PC-9 (cell line): ENCODE measurements around the gene HLA-DOB. TPM values are rescaled to one million over a fixed set of nuclear protein-coding genes. Genes with fewer than 3 reads are reported as not detected.

Source experiments
- BruUV-seq: library from RNA; stranded (reverse); fragments of 400-500 nt; replicated peaks from 2 replicates; lab custom pipeline; 2021; lab: Mats Ljungman, UMichigan
- CTCF ChIA-PET: fragments of 300-600 bp; sonication (Branson Sonifier 250); formaldehyde crosslinking; loops from one replicate; lab custom pipeline; 2022; ENCODE audit warnings: antibody characterized with exemption; lab: Charles Lee
- POLR2A ChIA-PET: fragments of 300-600 bp; sonication (Branson Sonifier 250); formaldehyde crosslinking; loops from one replicate; lab custom pipeline; 2022; ENCODE audit warnings: antibody characterized with exemption; ENCODE audit not compliant: unreplicated experiment; lab: Charles Lee
- DNase-seq, 2 experiments: peaks; one replicate each; pipeline versions ENCODE4 v3.0.0 to v3.0.0-alpha.2; 2015 to 2022; ENCODE audit warnings: mixed read lengths in 1 of 2
- H2AFZ ChIP-seq: fragments of 200-600 bp; sonication (generic); 2 replicates; pipeline ENCODE4 v1.8.1; 2017; ENCODE audit warnings: antibody characterized with exemption
- H3F3A ChIP-seq: fragments of 200-600 bp; sonication (generic); 2 replicates; pipeline ENCODE4 v1.8.1; 2017; ENCODE audit warnings: antibody characterized with exemption, mild to moderate bottlenecking, low read depth; ENCODE audit not compliant: insufficient read depth
- H3K27ac ChIP-seq: fragments of 200-600 bp; sonication (generic); 2 replicates; pipeline ENCODE4 v1.6.1; 2016; ENCODE audit warnings: mixed run types
- H3K27me3 ChIP-seq: fragments of 200-600 bp; sonication (generic); 2 replicates; pipeline ENCODE4 v1.6.1; 2016; ENCODE audit warnings: low read depth, mixed run types; ENCODE audit not compliant: insufficient read depth
- H3K36me3 ChIP-seq: fragments of 200-600 bp; sonication (generic); 2 replicates; pipeline ENCODE4 v1.6.1; 2016; ENCODE audit warnings: low read depth, mixed run types
- H3K4me1 ChIP-seq: fragments of 200-600 bp; sonication (generic); replicated peaks from 2 replicates; pipeline ENCODE4 v1.6.1; 2016; ENCODE audit warnings: mixed run types; ENCODE audit not compliant: insufficient read depth
- H3K4me2 ChIP-seq: fragments of 200-600 bp; sonication (generic); 2 replicates; pipeline ENCODE4 v1.6.1; 2017; ENCODE audit warnings: mixed run types
- H3K4me3 ChIP-seq: fragments of 200-600 bp; sonication (generic); 2 replicates; pipeline ENCODE4 v1.6.1; 2016; ENCODE audit warnings: mixed run types
- H3K79me2 ChIP-seq: fragments of 200-600 bp; sonication (generic); 2 replicates; pipeline ENCODE4 v1.6.1; 2017; ENCODE audit warnings: low read depth, mixed run types
- H3K9me2 ChIP-seq: fragments of 200-600 bp; sonication (generic); 2 replicates; pipeline ENCODE4 v1.8.1; 2017; ENCODE audit warnings: mild to moderate bottlenecking; ENCODE audit not compliant: insufficient read depth
- H3K9me3 ChIP-seq: fragments of 200-600 bp; sonication (generic); 2 replicates; pipeline ENCODE4 v1.8.1; 2016; ENCODE audit warnings: low read depth; ENCODE audit not compliant: insufficient read depth
- H4K20me1 ChIP-seq: fragments of 200-600 bp; sonication (generic); 2 replicates; pipeline ENCODE4 v1.8.1; 2017; ENCODE audit not compliant: insufficient read depth
- EZH2 ChIP-seq: fragments of 200-600 bp; sonication (generic); IDR thresholded peaks from 2 replicates; pipeline ENCODE4 v1.8.0; 2017; ENCODE audit warnings: antibody characterized with exemption, low read depth
- intact Hi-C: fragments of 100-400 bp; cut with micrococcal nuclease; formaldehyde crosslinking; loops from one replicate; pipeline ENCODE4 v1.10.0; 2022; ENCODE audit not compliant: unreplicated experiment
- total RNA-seq: library from RNA; stranded (reverse); gene quantifications from 2 replicates; pipeline ENCODE4 v1.2.3, GENCODE V29; 2021
- TF ChIP-seq, protein P1 (sequence below): fragments of 200-600 bp; sonication (generic); conservative IDR thresholded peaks from 2 replicates; pipeline ENCODE4 v1.6.1; 2017; ENCODE audit warnings: mixed run types, antibody characterized with exemption, mild to moderate bottlenecking, moderate library complexity

HLA-DOB gene
- total RNA-seq, 1 experiment from 2014 or later: 3.4 TPM

- Histone ChIP-seq H3K4me3 (no peak overlapping the region), H3K4me1 (no peaks in the 10 kb centered on the region), H3K9me3 (no peaks in the 10 kb centered on the region), H2AFZ (no peak overlapping the region), H3K9me2 (no peaks in the 10 kb centered on the region), H4K20me1 (no peaks in the 10 kb centered on the region), H3K27me3 (no peaks in the 10 kb centered on the region), H3K36me3 (no peaks in the 10 kb centered on the region), H3K27ac (no peak overlapping the region), H3K4me2 (no peak overlapping the region), H3K79me2 (no peaks in the 10 kb centered on the region), H3F3A (peaks cover 5% of the 10 kb centered on the region; the same call in 1 of the 2 replicates)
- ChIA-PET POLR2A (no interaction called here), CTCF (no interaction called here)
- BruUV-seq: no TSS peak
- no peak for DNase-seq
- TF ChIP-seq, protein P1, sequence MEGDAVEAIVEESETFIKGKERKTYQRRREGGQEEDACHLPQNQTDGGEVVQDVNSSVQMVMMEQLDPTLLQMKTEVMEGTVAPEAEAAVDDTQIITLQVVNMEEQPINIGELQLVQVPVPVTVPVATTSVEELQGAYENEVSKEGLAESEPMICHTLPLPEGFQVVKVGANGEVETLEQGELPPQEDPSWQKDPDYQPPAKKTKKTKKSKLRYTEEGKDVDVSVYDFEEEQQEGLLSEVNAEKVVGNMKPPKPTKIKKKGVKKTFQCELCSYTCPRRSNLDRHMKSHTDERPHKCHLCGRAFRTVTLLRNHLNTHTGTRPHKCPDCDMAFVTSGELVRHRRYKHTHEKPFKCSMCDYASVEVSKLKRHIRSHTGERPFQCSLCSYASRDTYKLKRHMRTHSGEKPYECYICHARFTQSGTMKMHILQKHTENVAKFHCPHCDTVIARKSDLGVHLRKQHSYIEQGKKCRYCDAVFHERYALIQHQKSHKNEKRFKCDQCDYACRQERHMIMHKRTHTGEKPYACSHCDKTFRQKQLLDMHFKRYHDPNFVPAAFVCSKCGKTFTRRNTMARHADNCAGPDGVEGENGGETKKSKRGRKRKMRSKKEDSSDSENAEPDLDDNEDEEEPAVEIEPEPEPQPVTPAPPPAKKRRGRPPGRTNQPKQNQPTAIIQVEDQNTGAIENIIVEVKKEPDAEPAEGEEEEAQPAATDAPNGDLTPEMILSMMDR: no peak
- TF ChIP-seq EZH2: no peak
- intact Hi-C loops: no loop called here
These were observed 13.2 kb upstream of the HLA-DOB start for GRCh38 chr6:32830017-32830416.

- Histone ChIP-seq H3K27ac (no peak overlapping the region), H3K9me3 (no peaks in the 10 kb centered on the region), H3K79me2 (no peaks in the 10 kb centered on the region), H3F3A (peaks cover 5% of the 10 kb centered on the region; the same call in 1 of the 2 replicates), H3K4me1 (no peaks in the 10 kb centered on the region), H3K4me2 (no peak overlapping the region), H2AFZ (no peak overlapping the region), H3K9me2 (no peaks in the 10 kb centered on the region), H3K4me3 (no peak overlapping the region), H4K20me1 (no peaks in the 10 kb centered on the region), H3K36me3 (no peaks in the 10 kb centered on the region), H3K27me3 (no peaks in the 10 kb centered on the region)
- ChIA-PET CTCF (no interaction called here), POLR2A (no interaction called here)
- DNase-seq: no peak
- BruUV-seq: no TSS peak
- TF ChIP-seq, protein P1: no peak
- no peak for TF ChIP-seq EZH2
- intact Hi-C loops: no loop called here
These were observed 12.7 kb upstream of the HLA-DOB start for GRCh38 chr6:32829495-32829894.

GRCh38 chr6:32827025-32827424 lies 10.2 kb upstream of the HLA-DOB start:
- Histone ChIP-seq H3K36me3 (no peaks in the 10 kb centered on the region), H3K9me2 (no peaks in the 10 kb centered on the region), H3F3A (peaks cover 9% of the 10 kb centered on the region; the same call in 1 of the 2 replicates), H3K27ac (no peak overlapping the region), H2AFZ (no peak overlapping the region), H3K4me3 (no peak overlapping the region), H3K27me3 (no peaks in the 10 kb centered on the region), H3K9me3 (no peaks in the 10 kb centered on the region), H4K20me1 (no peaks in the 10 kb centered on the region), H3K4me2 (no peak overlapping the region), H3K4me1 (no peaks in the 10 kb centered on the region), H3K79me2 (no peaks in the 10 kb centered on the region)
- POLR2A ChIA-PET: no interaction called here
- TF ChIP-seq, protein P1: no peak
- TF ChIP-seq EZH2: no peak
- CTCF ChIA-PET: interaction anchor here (1.4 kb wide), 1 partner anchor 41 kb away, joined by 3 read pairs; no protein-coding TSS in a partner anchor
- DNase-seq: no peak
- intact Hi-C loops: no loop called here
- BruUV-seq: no TSS peak
